GM12878 (cell line): ENCODE results near the gene BAG1. TPM values are rescaled to one million over a fixed set of nuclear protein-coding genes. Genes with fewer than 3 reads are reported as not detected.

Source experiments
- ATAC-seq: fragments of 200-7000 bp; cut with Tn5 transposase; 3 replicates; pipeline ENCODE4 v1.9.1; 2020; ENCODE audit warnings: mild to moderate bottlenecking, moderate library complexity
- BruUV-seq: library from RNA; stranded (reverse); fragments of 400-500 nt; replicated peaks from 2 replicates; lab custom pipeline; 2021; lab: Mats Ljungman, UMichigan
- CTCF ChIA-PET: fragments of 300-600 bp; sonication (Branson Sonifier 250); formaldehyde crosslinking; extraction: SDS; loops from one replicate; lab custom pipeline; 2021; ENCODE audit warnings: inconsistent platforms; lab: Yijun Ruan, JAX
- POLR2A ChIA-PET: fragments of 350-600 bp; formaldehyde crosslinking; extraction: SDS; loops from one replicate; lab custom pipeline; 2021; ENCODE audit warnings: inconsistent platforms; lab: Charles Lee
- RAD21 ChIA-PET: fragments of 300-600 bp; sonication (Branson Sonifier 250); formaldehyde crosslinking; loops from one replicate; lab custom pipeline; 2023; ENCODE audit warnings: antibody characterized with exemption; ENCODE audit not compliant: unreplicated experiment; lab: Charles Lee
- SMC1A ChIA-PET: fragments of 300-600 bp; sonication (Branson Sonifier 250); formaldehyde crosslinking; loops from one replicate; lab custom pipeline; 2023; ENCODE audit not compliant: unreplicated experiment, uncharacterized antibody; lab: Charles Lee
- DNase-seq: peaks from one replicate; pipeline ENCODE4 v3.0.0-alpha.2; 2011; ENCODE audit warnings: low read depth, low spot score
- FAIRE-seq: peaks from 3 replicates; lab custom pipeline; 2011; peaks lifted over from hg19 to GRCh38; lab: Jason Lieb, UNC
- H2AFZ ChIP-seq: 2 replicates; pipeline ENCODE4 v1.6.0; 2011; ENCODE audit warnings: low read depth, low read length, control low read depth; ENCODE audit not compliant: control insufficient read depth
- H3K27ac ChIP-seq: 2 replicates; pipeline ENCODE4 v1.5.1; 2011; ENCODE audit warnings: control low read depth; ENCODE audit not compliant: control insufficient read depth, insufficient read depth
- H3K27me3 ChIP-seq, 2 experiments: replicated peaks in 1 of 2; 2 replicates each; pipeline versions ENCODE4 v1.6.0 to v1.6.1; 2011; ENCODE audit warnings: low read length in 1 of 2; ENCODE audit not compliant: control insufficient read depth in 2 of 2, insufficient read depth in 2 of 2
- H3K36me3 ChIP-seq, 2 experiments: 2 replicates each; pipeline ENCODE4 v1.5.1; 2011; ENCODE audit warnings: low read length in 1 of 2; ENCODE audit not compliant: control insufficient read depth in 2 of 2, insufficient read depth in 2 of 2
- H3K4me1 ChIP-seq: 2 replicates; pipeline ENCODE4 v1.6.1; 2011; ENCODE audit warnings: mild to moderate bottlenecking, low read length, moderate library complexity, mixed read lengths; ENCODE audit not compliant: control insufficient read depth, insufficient read depth
- H3K4me2 ChIP-seq: 2 replicates; pipeline ENCODE4 v1.6.0; 2011; ENCODE audit warnings: control low read depth; ENCODE audit not compliant: control insufficient read depth, insufficient read depth
- H3K4me3 ChIP-seq: fragments of 200-600 bp; sonication (generic); 2 replicates; pipeline ENCODE4 v1.5.1; 2016
- H3K79me2 ChIP-seq: 2 replicates; pipeline ENCODE4 v1.6.0; 2011; ENCODE audit warnings: low read length; ENCODE audit not compliant: control insufficient read depth, insufficient read depth
- H3K9ac ChIP-seq: 2 replicates; pipeline ENCODE4 v1.8.0; 2011; ENCODE audit warnings: low read length, control low read depth, mixed read lengths; ENCODE audit not compliant: control insufficient read depth, insufficient read depth
- H3K9me3 ChIP-seq: replicated peaks from 3 replicates; pipeline ENCODE4 v1.5.1; 2011; ENCODE audit warnings: mild to moderate bottlenecking, low read length; ENCODE audit not compliant: control insufficient read depth, insufficient read depth
- H4K20me1 ChIP-seq: 2 replicates; pipeline ENCODE4 v1.6.0; 2011; ENCODE audit not compliant: control insufficient read depth, insufficient read depth
- BCL3 ChIP-seq: IDR thresholded peaks from 2 replicates; pipeline ENCODE4 v1.6.1; 2011; ENCODE audit warnings: borderline replicate concordance, low read depth, mild to moderate bottlenecking, moderate library complexity, low read length; ENCODE audit not compliant: insufficient read depth, poor library complexity, severe bottlenecking
- CBX3 ChIP-seq: fragments of 200-600 bp; sonication (generic); IDR thresholded peaks from 2 replicates; pipeline ENCODE4 v1.6.1; 2016; ENCODE audit warnings: low read depth, borderline replicate concordance
- CEBPB ChIP-seq, 2 experiments: fragments of 150-350 bp in 1 of 2; IDR thresholded peaks; 2 replicates each; pipeline ENCODE4 v1.6.1; 2012 to 2014; ENCODE audit warnings: low read depth in 2 of 2, low read length in 2 of 2, borderline replicate concordance in 1 of 2, inconsistent platforms in 1 of 2
- CHD4 ChIP-seq: fragments of 200-600 bp; sonication (generic); IDR thresholded peaks from 2 replicates; pipeline ENCODE4 v1.6.1; 2016; ENCODE audit warnings: mild to moderate bottlenecking
- MYB ChIP-seq: fragments of 150-350 bp; IDR thresholded peaks from 2 replicates; pipeline ENCODE4 v1.6.1; 2014; ENCODE audit warnings: mild to moderate bottlenecking, low read depth, low read length, borderline replicate concordance
- NFYA ChIP-seq: IDR thresholded peaks from 2 replicates; pipeline ENCODE4 v1.6.1; 2011; ENCODE audit warnings: low read depth, mild to moderate bottlenecking, low read length, improper control_type of control experiment, borderline replicate concordance
- NR2C2 ChIP-seq: IDR thresholded peaks from 2 replicates; pipeline ENCODE4 v1.6.1; 2011; ENCODE audit warnings: borderline replicate concordance, low read depth; ENCODE audit not compliant: control insufficient read depth, insufficient read length
- ZNF217 ChIP-seq: fragments of 450-650 bp; IDR thresholded peaks from 2 replicates; pipeline ENCODE4 v1.6.1; 2017; ENCODE audit warnings: antibody characterized with exemption, mild to moderate bottlenecking
- ZNF384 ChIP-seq: IDR thresholded peaks from 2 replicates; pipeline ENCODE4 v1.6.1; 2012; ENCODE audit warnings: low read depth, mild to moderate bottlenecking, low read length, improper control_type of control experiment, borderline replicate concordance
- WGBS: methylation state at CpG from one replicate; pipeline ENCODE4 v1.1.6; 2016; ENCODE audit warnings: low lambda C conversion rate; ENCODE audit not compliant: insufficient replicate concordance, insufficient coverage; ENCODE audit errors: missing lambda C conversion rate; 5-methylcytosine and 5-hydroxymethylcytosine counted together
- in situ Hi-C: fragments of 300-500 bp; cut with MboI; formaldehyde crosslinking; loops from 9 replicates; pipeline ENCODE4 v1.14.3; 2018; ENCODE audit warnings: mixed read lengths
- intact Hi-C: fragments of 100-400 bp; cut with micrococcal nuclease; formaldehyde crosslinking; loops from one replicate; pipeline ENCODE4 v1.14.2; 2022; ENCODE audit not compliant: unreplicated experiment
- polyA plus RNA-seq, 11 experiments: library from polyadenylated mRNA; depleted of rRNA in 4 of 11; unstranded in 6 of 11; stranded (reverse) in 5 of 11; fragments of >200 nt; fragmentation: Nextera tagmentation in 4 of 11; fragmentation: Illumina TruSeq in 1 of 11; extraction: Ambion mirVana in 4 of 11; extraction: Trizol in 1 of 11; gene quantifications; 1 replicate in 1 of 11; 2 replicates in 10 of 11; pipeline versions ENCODE4 v1.2.1 to v1.2.3, GENCODE V29; 2011 to 2016; ENCODE audit warnings: inconsistent platforms in 2 of 11, missing spikeins in 2 of 11, low read depth in 1 of 11
- total RNA-seq, 4 experiments: library from RNA; depleted of rRNA in 3 of 4; stranded (reverse); fragments of >200 nt in 3 of 4; fragmentation: Illumina TruSeq in 1 of 4; extraction: Trizol in 1 of 4; gene quantifications; 2 replicates each; pipeline versions ENCODE4 v1.2.1 to v1.2.3, GENCODE V29; 2013 to 2021

The BAG1 gene
- total and polyA plus RNA-seq, 10 of the 15 experiments (the other 5 are each of a cell fraction or from before 2014, with no cell fraction given), result 11.6 to 135 (median 68.9) TPM

GRCh38 chr9:33256236-33256635, 8.3 kb downstream of the BAG1 start:
- Histone ChIP-seq H3K27me3 (no peaks in the 10 kb centered on the region), H3K4me2 (no peak overlapping the region), H3K36me3 (peaks cover 22 to 35% of the 10 kb centered on the region in 2 experiments), H3K4me1 (no peaks in the 10 kb centered on the region), H3K9ac (no peak overlapping the region), H3K79me2 (peaks cover 5% of the 10 kb centered on the region), H2AFZ (no peak overlapping the region), H3K4me3 (no peak overlapping the region), H3K27ac (no peak overlapping the region), H3K9me3 (no peaks in the 10 kb centered on the region), H4K20me1 (no peaks in the 10 kb centered on the region)
- 100% methylated on average over 2 of the region's 2 CpGs for WGBS
- BruUV-seq, result no TSS peak
- ATAC-seq (no peak), DNase-seq (no peak), FAIRE-seq (no peak)
- ChIA-PET RAD21 (no interaction called here), CTCF (no interaction called here), SMC1A (interaction anchor here (0.5 kb wide), 1 partner anchor 47 kb away, joined by 3 read pairs; no protein-coding TSS in a partner anchor), POLR2A (interaction anchor here (0.6 kb wide), 1 partner anchor 157 kb away, joined by 3 read pairs; no protein-coding TSS in a partner anchor)
- intact Hi-C loops, result no loop called here
- TF ChIP-seq NR2C2 (no peak), NFYA (no peak), CHD4 (no peak), BCL3 (no peak), CBX3 (no peak), ZNF384 (no peak), ZNF217 (no peak), CEBPB (IDR thresholded peaks at IDR 0.05; ENCODE audit: borderline replicate concordance in 1 of 2, low read depth in 2 of 2, low read length in 2 of 2) (no peak), MYB (no peak)
- in situ Hi-C loops, result no loop called here
